SU-DHL-6 (cell line): Measurements from ENCODE around the gene PROX2.

Experiments
- H2AFZ ChIP-seq: fragments of 200-600 bp; sonication (generic); 2 replicates; pipeline ENCODE4 v1.6.1; 2014; ENCODE audit warnings: low read depth, mild to moderate bottlenecking, moderate library complexity, mixed read lengths, antibody characterized with exemption, low read length; ENCODE audit not compliant: severe bottlenecking
- H3F3A ChIP-seq: fragments of 200-600 bp; shearing (Covaris generic); 2 replicates; pipeline ENCODE4 v1.6.0; 2016; ENCODE audit warnings: antibody characterized with exemption, mild to moderate bottlenecking; ENCODE audit not compliant: insufficient read depth
- H3K27ac ChIP-seq: fragments of 200-600 bp; sonication (generic); 2 replicates; pipeline ENCODE4 v1.5.1; 2016; ENCODE audit warnings: low read depth, mild to moderate bottlenecking, low read length, moderate library complexity, mixed read lengths
- H3K27me3 ChIP-seq: fragments of 200-600 bp; sonication (generic), shearing (Covaris generic); 2 replicates; pipeline ENCODE4 v1.6.0; 2014; ENCODE audit warnings: mild to moderate bottlenecking, low read length
- H3K36me3 ChIP-seq: fragments of 200-600 bp; sonication (generic); 2 replicates; pipeline ENCODE4 v1.6.1; 2014; ENCODE audit warnings: mild to moderate bottlenecking, low read length, mixed read lengths
- H3K4me2 ChIP-seq: fragments of 300-600, 200-600 bp; shearing (Covaris generic), sonication (generic); 2 replicates; pipeline ENCODE4 v1.6.0; 2014; ENCODE audit warnings: low read length, low read depth, mild to moderate bottlenecking; ENCODE audit not compliant: poor library complexity, severe bottlenecking
- H3K4me3 ChIP-seq: fragments of 200-600 bp; sonication (generic); 2 replicates; pipeline ENCODE4 v1.5.1; 2014; ENCODE audit warnings: antibody characterized with exemption, low read length, mild to moderate bottlenecking, mixed read lengths; ENCODE audit not compliant: insufficient read depth, poor library complexity, severe bottlenecking
- H3K79me2 ChIP-seq: fragments of 200-600 bp; sonication (generic); 2 replicates; pipeline ENCODE4 v1.6.1; 2014; ENCODE audit warnings: mild to moderate bottlenecking, low read length, moderate library complexity; ENCODE audit not compliant: insufficient read depth
- H3K9ac ChIP-seq: fragments of 200-600 bp; sonication (generic); 2 replicates; pipeline ENCODE4 v1.7.0; 2014; ENCODE audit warnings: mild to moderate bottlenecking, low read length
- H3K9me2 ChIP-seq: fragments of 200-600 bp; sonication (generic); replicated peaks from 2 replicates; pipeline ENCODE4 v1.6.1; 2014; ENCODE audit warnings: low read length; ENCODE audit not compliant: insufficient read depth
- H3K9me3 ChIP-seq: fragments of 200-600 bp; sonication (generic); 2 replicates; pipeline ENCODE4 v1.6.1; 2014; ENCODE audit warnings: low read length, mixed read lengths; ENCODE audit not compliant: insufficient read depth
- H4K20me1 ChIP-seq: fragments of 200-600 bp; sonication (generic); 2 replicates; pipeline ENCODE4 v1.6.1; 2014; ENCODE audit warnings: low read depth, mild to moderate bottlenecking, antibody characterized with exemption, low read length, moderate library complexity, mixed read lengths
- EZH2phosphoT487 ChIP-seq: fragments of 200-600 bp; sonication (generic), shearing (Covaris generic); conservative IDR thresholded peaks from 2 replicates; pipeline ENCODE4 v1.6.1; 2018; ENCODE audit warnings: mild to moderate bottlenecking, antibody characterized with exemption, low read length, moderate library complexity, mixed read lengths
- TF ChIP-seq, protein P1 (sequence below): fragments of 200-600 bp; sonication (generic); IDR thresholded peaks from one replicate; pipeline ENCODE4 v1.5.1; 2017; ENCODE audit warnings: antibody characterized with exemption, mild to moderate bottlenecking, low read length, moderate library complexity; ENCODE audit not compliant: insufficient read depth, poor library complexity, severe bottlenecking

PROX2 gene

DNA sequence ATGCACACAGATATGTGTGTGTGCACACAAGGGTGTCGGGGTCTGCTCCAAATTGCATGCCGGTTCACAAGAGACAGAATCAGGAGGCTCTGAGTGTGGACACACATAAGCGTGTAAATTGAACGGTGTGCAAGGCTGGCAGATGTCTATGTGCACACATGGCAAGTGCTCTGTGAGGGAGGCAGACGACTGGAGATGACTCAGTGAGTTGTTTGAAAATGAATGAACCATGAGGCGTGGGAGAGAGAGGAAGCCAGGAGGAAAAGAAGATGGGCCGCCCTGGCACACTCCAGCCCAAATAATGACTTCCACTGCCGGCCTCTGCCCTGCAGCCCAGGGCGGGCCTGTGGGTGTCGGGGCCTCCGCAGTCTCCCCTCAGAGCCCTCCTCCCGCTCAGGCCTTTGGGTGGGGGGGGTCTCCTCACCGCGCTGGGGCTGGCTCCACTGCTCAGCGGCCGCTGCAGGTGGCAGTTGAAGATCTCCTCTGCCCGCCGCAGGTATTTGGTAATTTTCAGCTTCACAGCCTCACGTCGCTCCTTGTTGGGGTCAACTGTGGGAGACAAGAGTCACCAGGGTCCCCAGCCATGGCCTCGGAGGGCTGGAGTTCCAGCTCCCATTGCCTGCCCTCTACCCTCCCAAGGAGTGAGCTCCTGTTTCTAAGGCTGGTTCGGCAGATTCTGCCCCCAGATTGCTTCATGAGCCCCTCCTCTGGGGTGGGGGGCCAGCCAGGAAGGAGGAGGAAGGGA, 43.6 kb upstream of the PROX2 start:
- no peak overlapping the region for H3K4me3 ChIP-seq
- H3K27me3 ChIP-seq: no peaks in the 10 kb centered on the region
- H3K9ac ChIP-seq: no peak overlapping the region
- no peaks in the 10 kb centered on the region for H3K79me2 ChIP-seq
- TF ChIP-seq EZH2phosphoT487: no peak
- TF ChIP-seq, protein P1, sequence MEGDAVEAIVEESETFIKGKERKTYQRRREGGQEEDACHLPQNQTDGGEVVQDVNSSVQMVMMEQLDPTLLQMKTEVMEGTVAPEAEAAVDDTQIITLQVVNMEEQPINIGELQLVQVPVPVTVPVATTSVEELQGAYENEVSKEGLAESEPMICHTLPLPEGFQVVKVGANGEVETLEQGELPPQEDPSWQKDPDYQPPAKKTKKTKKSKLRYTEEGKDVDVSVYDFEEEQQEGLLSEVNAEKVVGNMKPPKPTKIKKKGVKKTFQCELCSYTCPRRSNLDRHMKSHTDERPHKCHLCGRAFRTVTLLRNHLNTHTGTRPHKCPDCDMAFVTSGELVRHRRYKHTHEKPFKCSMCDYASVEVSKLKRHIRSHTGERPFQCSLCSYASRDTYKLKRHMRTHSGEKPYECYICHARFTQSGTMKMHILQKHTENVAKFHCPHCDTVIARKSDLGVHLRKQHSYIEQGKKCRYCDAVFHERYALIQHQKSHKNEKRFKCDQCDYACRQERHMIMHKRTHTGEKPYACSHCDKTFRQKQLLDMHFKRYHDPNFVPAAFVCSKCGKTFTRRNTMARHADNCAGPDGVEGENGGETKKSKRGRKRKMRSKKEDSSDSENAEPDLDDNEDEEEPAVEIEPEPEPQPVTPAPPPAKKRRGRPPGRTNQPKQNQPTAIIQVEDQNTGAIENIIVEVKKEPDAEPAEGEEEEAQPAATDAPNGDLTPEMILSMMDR: no peak
- no peak overlapping the region for H2AFZ ChIP-seq
- H3K36me3 ChIP-seq: no peaks in the 10 kb centered on the region
- no peaks in the 10 kb centered on the region for H3K9me2 ChIP-seq
- no peaks in the 10 kb centered on the region for H4K20me1 ChIP-seq
- H3F3A ChIP-seq: no peaks in the 10 kb centered on the region
- H3K9me3 ChIP-seq: no peaks in the 10 kb centered on the region
- H3K4me2 ChIP-seq: no peak overlapping the region
- H3K27ac ChIP-seq: no peak overlapping the region

DNA sequence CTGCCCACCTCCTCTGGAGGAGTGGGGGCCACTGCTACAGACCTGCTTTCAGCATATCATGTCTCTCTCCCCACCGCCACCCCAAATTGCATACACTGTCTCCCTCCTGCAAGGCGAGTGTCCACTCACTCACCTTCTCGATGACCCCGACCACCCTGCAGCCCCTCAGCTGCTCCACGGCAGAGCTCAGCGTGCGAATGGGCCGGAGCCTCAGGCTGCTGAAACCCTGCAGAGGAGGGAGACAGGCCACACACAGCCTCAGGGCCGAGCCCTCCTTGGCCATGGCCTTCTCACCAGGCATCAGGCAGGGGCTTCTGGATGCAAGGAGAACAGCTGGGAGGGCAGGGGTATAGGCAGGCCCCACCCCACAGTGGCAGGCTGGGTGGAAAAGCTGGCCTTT, 42.4 kb upstream of the PROX2 start:
- H3K9me3 ChIP-seq: no peaks in the 10 kb centered on the region
- H3K9ac ChIP-seq: no peak overlapping the region
- H3K4me2 ChIP-seq: no peak overlapping the region
- no peaks in the 10 kb centered on the region for H4K20me1 ChIP-seq
- no peaks in the 10 kb centered on the region for H3K36me3 ChIP-seq
- H3K4me3 ChIP-seq: no peak overlapping the region
- no peaks in the 10 kb centered on the region for H3F3A ChIP-seq
- TF ChIP-seq EZH2phosphoT487: no peak
- TF ChIP-seq, protein P1: no peak
- no peaks in the 10 kb centered on the region for H3K27me3 ChIP-seq
- no peak overlapping the region for H2AFZ ChIP-seq
- no peaks in the 10 kb centered on the region for H3K9me2 ChIP-seq
- no peak overlapping the region for H3K27ac ChIP-seq
- H3K79me2 ChIP-seq: no peaks in the 10 kb centered on the region

DNA sequence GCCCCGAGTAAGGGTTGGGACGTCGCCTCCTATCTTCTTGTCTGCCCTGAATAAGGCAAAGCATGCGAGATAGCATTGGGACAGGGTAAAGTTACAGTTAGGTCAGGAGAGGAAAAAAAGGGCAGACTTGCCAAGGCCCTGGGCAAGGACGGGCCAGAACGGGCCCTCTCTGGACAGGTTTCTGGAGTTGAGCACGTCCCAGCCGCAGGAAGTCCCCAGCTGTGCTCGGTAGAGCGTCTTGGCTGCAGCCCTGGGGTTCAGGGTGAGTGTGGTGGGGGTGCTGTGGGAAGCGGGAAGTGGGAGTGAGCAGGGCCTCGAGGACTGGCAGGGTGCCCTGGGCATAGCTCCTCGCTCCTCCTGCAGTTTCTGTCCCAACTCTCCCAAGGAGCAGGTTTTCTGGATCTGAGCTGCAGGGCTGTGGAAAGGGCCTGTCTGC, 41.7 kb upstream of the PROX2 start:
- Histone ChIP-seq H3K9ac (no peak overlapping the region), H4K20me1 (no peaks in the 10 kb centered on the region), H3K9me3 (no peaks in the 10 kb centered on the region), H3K27me3 (no peaks in the 10 kb centered on the region), H3K9me2 (no peaks in the 10 kb centered on the region), H3K79me2 (no peaks in the 10 kb centered on the region), H2AFZ (no peak overlapping the region), H3F3A (no peaks in the 10 kb centered on the region), H3K4me2 (no peak overlapping the region), H3K27ac (no peak overlapping the region), H3K4me3 (no peak overlapping the region), H3K36me3 (no peaks in the 10 kb centered on the region)
- no peak for TF ChIP-seq EZH2phosphoT487
- TF ChIP-seq, protein P1: no peak
